Stimulated activated naive CD8-positive, alpha-beta T cell treated with anti-CD3 and anti-CD28 coated beads, Interleukin-15, Interleukin-2, amounts not matched to agents 100 ng/mL and 50 ng/mL, for 24 hours (primary cell): ENCODE results near the gene RNF223.
A peak's percentile ranks its signal among the peaks of the same experiment; 100 is the strongest.

ENCODE experiments used
- H3K27ac Mint-ChIP-seq: one replicate; pipeline ENCODE4 v1.8.0; 2021; ENCODE audit warnings: mild to moderate bottlenecking, mixed read lengths
- H3K27me3 Mint-ChIP-seq: one replicate; pipeline ENCODE4 v1.8.0; 2021; ENCODE audit warnings: mixed read lengths
- H3K36me3 Mint-ChIP-seq: one replicate; pipeline ENCODE4 v1.8.0; 2021; ENCODE audit warnings: low read depth, mixed read lengths
- H3K4me1 Mint-ChIP-seq: one replicate; pipeline ENCODE4 v1.8.0; 2021; ENCODE audit warnings: low read depth, mixed read lengths
- H3K4me3 Mint-ChIP-seq: one replicate; pipeline ENCODE4 v1.8.0; 2021; ENCODE audit warnings: mild to moderate bottlenecking, mixed read lengths
- H3K9me3 Mint-ChIP-seq: one replicate; pipeline ENCODE4 v1.8.0; 2021; ENCODE audit warnings: mixed read lengths

Gene RNF223

GRCh38 chr1:1073743-1074587 lies at the start of gene RNF223:
RNF223 (minus strand) TSS chr1:1074306; CDS start chr1:1072566, 1,740 bp downstream.
- H3K9me3 Mint-ChIP-seq = no peaks in the 10 kb centered on the region
- H3K27ac Mint-ChIP-seq = peak within 1 kb of the TSS; percentile 7
- H3K27me3 Mint-ChIP-seq = peaks cover 4% of the 10 kb centered on the region
- H3K4me3 Mint-ChIP-seq = no peak within 1 kb of the TSS
- peaks cover 3% of the 10 kb centered on the region for H3K4me1 Mint-ChIP-seq
- no peaks in the 10 kb centered on the region for H3K36me3 Mint-ChIP-seq

GRCh38 chr1:1122981-1123480 lies 48.9 kb upstream of the RNF223 start:
- no peaks in the 10 kb centered on the region for H3K9me3 Mint-ChIP-seq
- H3K4me3 Mint-ChIP-seq = no peak overlapping the region
- peaks cover 11% of the 10 kb centered on the region for H3K4me1 Mint-ChIP-seq
- H3K27me3 Mint-ChIP-seq = peaks cover 11% of the 10 kb centered on the region
- no peak overlapping the region for H3K27ac Mint-ChIP-seq
- no peaks in the 10 kb centered on the region for H3K36me3 Mint-ChIP-seq

GRCh38 chr1:1122078-1122811 lies 48.1 kb upstream of the RNF223 start:
- H3K27me3 Mint-ChIP-seq = peaks cover 11% of the 10 kb centered on the region
- H3K4me3 Mint-ChIP-seq = no peak overlapping the region
- H3K4me1 Mint-ChIP-seq = peaks cover 16% of the 10 kb centered on the region
- H3K27ac Mint-ChIP-seq = no peak overlapping the region
- no peaks in the 10 kb centered on the region for H3K9me3 Mint-ChIP-seq
- no peaks in the 10 kb centered on the region for H3K36me3 Mint-ChIP-seq

- no peak overlapping the region for H3K4me3 Mint-ChIP-seq
- no peaks in the 10 kb centered on the region for H3K36me3 Mint-ChIP-seq
- H3K9me3 Mint-ChIP-seq = no peaks in the 10 kb centered on the region
- H3K27ac Mint-ChIP-seq = no peak overlapping the region
- peaks cover 17% of the 10 kb centered on the region for H3K4me1 Mint-ChIP-seq
- peaks cover 11% of the 10 kb centered on the region for H3K27me3 Mint-ChIP-seq
These were observed 47.5 kb upstream of the RNF223 start for GRCh38 chr1:1121611-1122077.

- Mint-ChIP-seq H3K36me3 (no peaks in the 10 kb centered on the region), H3K9me3 (no peaks in the 10 kb centered on the region), H3K27me3 (peaks cover 11% of the 10 kb centered on the region), H3K4me1 (peaks cover 17% of the 10 kb centered on the region), H3K4me3 (no peak overlapping the region), H3K27ac (no peak overlapping the region)
These were observed 46.9 kb upstream of the RNF223 start for GRCh38 chr1:1120866-1121591.

- Mint-ChIP-seq H3K4me3 (no peak overlapping the region), H3K36me3 (no peaks in the 10 kb centered on the region), H3K9me3 (no peaks in the 10 kb centered on the region), H3K27ac (no peak overlapping the region), H3K4me1 (peaks cover 19% of the 10 kb centered on the region), H3K27me3 (peaks cover 11% of the 10 kb centered on the region)
These were observed 46.0 kb upstream of the RNF223 start for GRCh38 chr1:1120096-1120495.

GRCh38 chr1:1119272-1119890 lies 45.3 kb upstream of the RNF223 start:
- no peaks in the 10 kb centered on the region for H3K9me3 Mint-ChIP-seq
- no peak overlapping the region for H3K27ac Mint-ChIP-seq
- peaks cover 11% of the 10 kb centered on the region for H3K27me3 Mint-ChIP-seq
- H3K4me3 Mint-ChIP-seq = no peak overlapping the region
- no peaks in the 10 kb centered on the region for H3K36me3 Mint-ChIP-seq
- peaks cover 26% of the 10 kb centered on the region for H3K4me1 Mint-ChIP-seq

- Mint-ChIP-seq H3K9me3 (no peaks in the 10 kb centered on the region), H3K27me3 (peaks cover 11% of the 10 kb centered on the region), H3K36me3 (no peaks in the 10 kb centered on the region), H3K27ac (no peak overlapping the region), H3K4me1 (peaks cover 27% of the 10 kb centered on the region), H3K4me3 (no peak overlapping the region)
These were observed 44.7 kb upstream of the RNF223 start for GRCh38 chr1:1118876-1119220.

GRCh38 chr1:1118011-1118875 lies 44.1 kb upstream of the RNF223 start:
- peaks cover 25% of the 10 kb centered on the region for H3K4me1 Mint-ChIP-seq
- H3K27ac Mint-ChIP-seq = no peak overlapping the region
- peaks cover 2% of the 10 kb centered on the region for H3K9me3 Mint-ChIP-seq
- H3K27me3 Mint-ChIP-seq = peaks cover 11% of the 10 kb centered on the region
- no peak overlapping the region for H3K4me3 Mint-ChIP-seq
- H3K36me3 Mint-ChIP-seq = peaks cover 5% of the 10 kb centered on the region

- peaks cover 23% of the 10 kb centered on the region for H3K4me1 Mint-ChIP-seq
- H3K36me3 Mint-ChIP-seq = peaks cover 13% of the 10 kb centered on the region
- peak overlapping the region; percentile 49 for H3K4me3 Mint-ChIP-seq
- H3K27ac Mint-ChIP-seq = no peak overlapping the region
- H3K27me3 Mint-ChIP-seq = peaks cover 11% of the 10 kb centered on the region
- peaks cover 4% of the 10 kb centered on the region for H3K9me3 Mint-ChIP-seq
These were observed 43.3 kb upstream of the RNF223 start for GRCh38 chr1:1117469-1117831.

- H3K36me3 Mint-ChIP-seq = peaks cover 19% of the 10 kb centered on the region
- H3K4me3 Mint-ChIP-seq = peak overlapping the region; percentile 49
- peaks cover 26% of the 10 kb centered on the region for H3K4me1 Mint-ChIP-seq
- H3K27me3 Mint-ChIP-seq = peaks cover 11% of the 10 kb centered on the region
- H3K27ac Mint-ChIP-seq = no peak overlapping the region
- peaks cover 4% of the 10 kb centered on the region for H3K9me3 Mint-ChIP-seq
These were observed 42.8 kb upstream of the RNF223 start for GRCh38 chr1:1116701-1117468.

- peak within 1 kb of the TSS; percentile 85 for H3K27ac Mint-ChIP-seq
- peak within 1 kb of the TSS; percentile 86 for H3K4me3 Mint-ChIP-seq
- H3K27me3 Mint-ChIP-seq = peaks cover 11% of the 10 kb centered on the region
- H3K36me3 Mint-ChIP-seq = peaks cover 25% of the 10 kb centered on the region
- peaks cover 26% of the 10 kb centered on the region for H3K4me1 Mint-ChIP-seq
- peaks cover 4% of the 10 kb centered on the region for H3K9me3 Mint-ChIP-seq
These were observed 41.9 kb upstream of the RNF223 start, which contains the start of gene C1orf159 for GRCh38 chr1:1115786-1116700. C1orf159 (minus strand) TSS chr1:1116089; CDS start chr1:1091543, 24,546 bp downstream.
